Tibial nerve (tissue), 4 donors: ENCODE measurements around the gene PRM2.

Experiments
- CTCF ChIP-seq, 5 experiments: fragments of 200-600 bp in 3 of 5; fragments of 450-650 bp in 2 of 5; sonication (generic) in 3 of 5; IDR thresholded peaks; one replicate each; pipeline ENCODE4 v1.5.1; 2016 to 2019; ENCODE audit warnings: antibody characterized with exemption in 5 of 5, mild to moderate bottlenecking in 3 of 5, moderate library complexity in 2 of 5
- EP300 ChIP-seq, 2 donors: sonication (generic); formaldehyde crosslinking; IDR thresholded peaks; one replicate each; pipeline ENCODE4 v1.6.1; 2017; ENCODE audit warnings: antibody characterized with exemption in 2 of 2, mild to moderate bottlenecking in 1 of 2

- TF ChIP-seq CTCF (IDR thresholded peaks at IDR 0.05) (no peak), EP300 (IDR thresholded peaks at IDR 0.05) (no peak)
These were observed 3.2 kb downstream of the PRM2 start, which contains the start of gene PRM3 for GRCh38 chr16:11272921-11273720.
